Keratinocyte (primary cell): ENCODE measurements around the gene SCP2.

ENCODE experiments used
- EZH2 ChIP-seq: IDR thresholded peaks from one replicate; pipeline ENCODE4 v1.6.1; 2012; ENCODE audit warnings: inconsistent platforms, mild to moderate bottlenecking, low read length, moderate library complexity
- TF ChIP-seq, protein P1 (sequence below), 3 experiments: IDR thresholded peaks in 1 of 3; conservative IDR thresholded peaks in 1 of 3; optimal IDR thresholded peaks in 1 of 3; 2 replicates in 2 of 3; 3 replicates in 1 of 3; pipeline versions ENCODE3 to v1.5.1; 2011; ENCODE audit warnings: low read length in 3 of 3, mild to moderate bottlenecking in 3 of 3, moderate library complexity in 2 of 3, control low read depth in 1 of 3, inconsistent platforms in 1 of 3; ENCODE audit not compliant: insufficient read depth in 2 of 3; ENCODE audit errors: extremely low read depth in 1 of 3

GRCh38 chr1:53083636-53084588 is 156.8 kb downstream of the SCP2 start:
- TF ChIP-seq, protein P1, sequence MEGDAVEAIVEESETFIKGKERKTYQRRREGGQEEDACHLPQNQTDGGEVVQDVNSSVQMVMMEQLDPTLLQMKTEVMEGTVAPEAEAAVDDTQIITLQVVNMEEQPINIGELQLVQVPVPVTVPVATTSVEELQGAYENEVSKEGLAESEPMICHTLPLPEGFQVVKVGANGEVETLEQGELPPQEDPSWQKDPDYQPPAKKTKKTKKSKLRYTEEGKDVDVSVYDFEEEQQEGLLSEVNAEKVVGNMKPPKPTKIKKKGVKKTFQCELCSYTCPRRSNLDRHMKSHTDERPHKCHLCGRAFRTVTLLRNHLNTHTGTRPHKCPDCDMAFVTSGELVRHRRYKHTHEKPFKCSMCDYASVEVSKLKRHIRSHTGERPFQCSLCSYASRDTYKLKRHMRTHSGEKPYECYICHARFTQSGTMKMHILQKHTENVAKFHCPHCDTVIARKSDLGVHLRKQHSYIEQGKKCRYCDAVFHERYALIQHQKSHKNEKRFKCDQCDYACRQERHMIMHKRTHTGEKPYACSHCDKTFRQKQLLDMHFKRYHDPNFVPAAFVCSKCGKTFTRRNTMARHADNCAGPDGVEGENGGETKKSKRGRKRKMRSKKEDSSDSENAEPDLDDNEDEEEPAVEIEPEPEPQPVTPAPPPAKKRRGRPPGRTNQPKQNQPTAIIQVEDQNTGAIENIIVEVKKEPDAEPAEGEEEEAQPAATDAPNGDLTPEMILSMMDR (optimal IDR thresholded peaks at IDR 0.05 in 1 of 3, IDR thresholded peaks at IDR 0.05 in 1 of 3, conservative IDR thresholded peaks at IDR 0.05 in 1 of 3; ENCODE audit: extremely low read depth in 1 of 3, insufficient read depth in 2 of 3, low read length in 3 of 3): no peak
- no peak for TF ChIP-seq EZH2
